GM23248 (cell line): ENCODE measurements around the gene ST3GAL5.

Experiments
- EZH2 ChIP-seq: fragments of 200-600 bp; sonication (generic); IDR thresholded peaks from 2 replicates; pipeline ENCODE4 v1.6.1; 2018; ENCODE audit warnings: antibody characterized with exemption, mild to moderate bottlenecking; ENCODE audit not compliant: insufficient read depth, poor library complexity, severe bottlenecking
- EZH2phosphoT487 ChIP-seq: fragments of 200-600 bp; sonication (generic); IDR thresholded peaks from 2 replicates; pipeline ENCODE4 v1.6.1; 2018; ENCODE audit warnings: antibody characterized with exemption, moderate library complexity, mild to moderate bottlenecking, low read depth; ENCODE audit not compliant: insufficient read depth

DNA sequence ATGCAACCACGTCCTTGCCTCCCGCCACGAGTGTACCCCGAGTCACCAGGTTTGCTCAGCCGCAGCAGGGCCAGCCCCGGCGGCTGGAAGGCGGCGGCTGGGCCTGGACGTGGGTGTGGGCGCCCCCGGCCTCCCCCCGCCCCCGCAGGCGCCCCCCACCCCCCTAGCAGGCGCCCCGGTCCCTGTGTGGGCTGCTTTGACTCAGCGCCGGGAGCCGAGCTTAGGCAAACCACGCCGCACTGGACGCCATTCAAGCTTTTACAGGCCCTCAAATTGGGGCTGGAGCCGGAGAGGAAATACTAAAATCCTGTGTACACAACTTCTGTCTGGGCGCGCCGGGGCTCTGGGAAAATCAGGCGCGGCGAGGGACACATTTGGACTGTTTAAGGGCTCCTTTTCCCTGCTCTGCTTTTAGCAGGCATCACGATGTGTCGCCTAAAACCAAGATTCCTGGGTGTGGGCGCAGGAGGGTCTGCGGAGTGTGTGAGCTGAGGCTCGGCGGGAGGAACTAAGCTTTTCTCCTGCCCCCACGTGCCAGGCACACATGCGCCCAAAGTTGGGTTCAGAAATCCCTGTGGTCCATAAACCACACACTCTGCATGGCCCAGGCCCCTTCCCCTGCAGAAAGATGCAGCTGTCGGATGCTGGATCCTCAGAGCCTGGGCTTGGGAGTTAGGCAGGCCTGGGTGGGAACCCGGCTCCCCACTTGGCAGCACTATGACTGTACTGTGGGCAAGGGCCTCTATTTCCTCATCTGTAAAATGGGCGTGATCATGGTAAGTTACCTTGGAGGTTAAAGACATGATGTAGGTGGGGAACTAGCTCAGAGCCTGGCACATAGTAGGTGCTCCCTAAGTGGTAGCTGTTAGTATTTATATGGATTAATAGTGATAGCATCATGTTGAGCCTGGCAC, 77.4 kb downstream of the ST3GAL5 start:
- no peak for TF ChIP-seq EZH2phosphoT487
- no peak for TF ChIP-seq EZH2
